Astrocyte (in vitro differentiated cells and primary cell): ENCODE measurements around the gene NEK9. TPM values are rescaled to one million over a fixed set of nuclear protein-coding genes. Genes with fewer than 3 reads are reported as not detected.

Source experiments
- DNase-seq: peaks from one replicate; pipeline ENCODE4 v3.0.0-alpha.2; 2010; ENCODE audit warnings: low read depth
- FAIRE-seq: peaks from 2 replicates; lab custom pipeline; 2011; peaks lifted over from hg19 to GRCh38; lab: Jason Lieb, UNC
- H2AFZ ChIP-seq: 2 replicates; pipeline ENCODE4 v1.6.0; 2012; ENCODE audit warnings: low read depth, low read length, inconsistent platforms
- H3K27ac ChIP-seq: 2 replicates; pipeline ENCODE4 v1.5.1; 2011; ENCODE audit warnings: low read depth, low read length, inconsistent platforms
- H3K27me3 ChIP-seq: 2 replicates; pipeline ENCODE4 v1.6.0; 2011; ENCODE audit warnings: low read length, inconsistent platforms; ENCODE audit not compliant: insufficient read depth
- H3K36me3 ChIP-seq: 2 replicates; pipeline ENCODE4 v1.5.1; 2011; ENCODE audit warnings: low read length, inconsistent platforms; ENCODE audit not compliant: insufficient read depth
- H3K4me1 ChIP-seq: 2 replicates; pipeline ENCODE4 v1.5.1; 2011; ENCODE audit warnings: low read length, inconsistent platforms; ENCODE audit not compliant: insufficient read depth
- H3K4me2 ChIP-seq: 2 replicates; pipeline ENCODE4 v1.6.0; 2012; ENCODE audit warnings: low read length, inconsistent platforms
- H3K4me3 ChIP-seq: 2 replicates; pipeline ENCODE4 v1.5.1; 2011; ENCODE audit warnings: low read depth, mild to moderate bottlenecking, low read length, inconsistent platforms; ENCODE audit not compliant: insufficient read depth
- H3K79me2 ChIP-seq: 2 replicates; pipeline ENCODE4 v1.6.0; 2012; ENCODE audit warnings: mild to moderate bottlenecking, low read length, inconsistent platforms; ENCODE audit not compliant: insufficient read depth
- H3K9ac ChIP-seq: 2 replicates; pipeline ENCODE4 v1.6.0; 2012; ENCODE audit warnings: mild to moderate bottlenecking, low read length, inconsistent platforms
- H3K9me3 ChIP-seq: 2 replicates; pipeline ENCODE4 v1.5.1; 2012; ENCODE audit warnings: low read depth, mild to moderate bottlenecking, low read length, inconsistent platforms; ENCODE audit not compliant: insufficient read depth
- H4K20me1 ChIP-seq: 2 replicates; pipeline ENCODE4 v1.6.0; 2012; ENCODE audit warnings: low read length, inconsistent platforms; ENCODE audit not compliant: insufficient read depth
- H3K27ac Mint-ChIP-seq: one replicate; pipeline ENCODE4 v1.8.0; 2021; ENCODE audit warnings: mild to moderate bottlenecking, mixed read lengths; ENCODE audit not compliant: unreplicated experiment
- H3K27me3 Mint-ChIP-seq: one replicate; pipeline ENCODE4 v1.8.0; 2021; ENCODE audit warnings: low read depth, mixed read lengths; ENCODE audit not compliant: unreplicated experiment
- H3K36me3 Mint-ChIP-seq: one replicate; pipeline ENCODE4 v1.8.0; 2021; ENCODE audit warnings: low read depth, mixed read lengths; ENCODE audit not compliant: unreplicated experiment
- H3K4me1 Mint-ChIP-seq: one replicate; pipeline ENCODE4 v1.8.0; 2021; ENCODE audit warnings: low read depth, mixed read lengths; ENCODE audit not compliant: unreplicated experiment
- H3K4me3 Mint-ChIP-seq: one replicate; pipeline ENCODE4 v1.8.0; 2021; ENCODE audit warnings: mild to moderate bottlenecking, moderate library complexity, mixed read lengths; ENCODE audit not compliant: unreplicated experiment
- H3K9me3 Mint-ChIP-seq: one replicate; pipeline ENCODE4 v1.8.0; 2021; ENCODE audit warnings: mild to moderate bottlenecking, mixed read lengths; ENCODE audit not compliant: unreplicated experiment
- EZH2 ChIP-seq: IDR thresholded peaks from 2 replicates; pipeline ENCODE4 v1.6.1; 2012; ENCODE audit warnings: mild to moderate bottlenecking, low read length, inconsistent platforms; ENCODE audit not compliant: insufficient read depth
- total RNA-seq: library from RNA; stranded (reverse); gene quantifications from 2 replicates; pipeline ENCODE4 v1.2.1, GENCODE V29; 2021
- TF ChIP-seq, protein P1 (sequence below): IDR thresholded peaks from 2 replicates; pipeline ENCODE4 v1.5.1; 2011; ENCODE audit warnings: low read depth, mild to moderate bottlenecking, inconsistent platforms, low read length, moderate library complexity; ENCODE audit not compliant: insufficient read depth

Gene NEK9
- total RNA-seq, 1 donor from 2014 or later = 45.2 TPM

DNA sequence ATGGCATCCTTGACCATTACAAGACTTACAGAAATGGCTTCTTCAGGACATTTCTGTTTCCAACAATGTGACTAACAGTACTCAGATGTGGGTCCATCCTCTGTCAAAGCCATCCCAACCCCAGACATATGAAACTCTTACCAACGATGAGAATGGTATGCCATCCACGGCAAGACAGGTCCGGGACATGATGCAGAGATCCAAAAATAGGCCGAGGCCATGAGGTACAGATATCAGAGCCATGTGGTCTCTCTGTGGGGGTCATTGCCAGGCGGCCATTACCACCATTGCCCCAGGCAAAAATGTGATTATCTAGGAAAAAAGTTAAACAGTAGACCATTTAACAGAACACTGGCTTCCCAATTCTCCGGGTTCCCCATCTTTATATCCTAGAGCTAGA lies 29.9 kb downstream of the NEK9 start:
- Histone ChIP-seq H3K27me3 (no peaks in the 10 kb centered on the region), H3K36me3 (peaks cover 30% of the 10 kb centered on the region), H3K4me2 (no peak overlapping the region), H3K4me3 (no peak overlapping the region), H3K9me3 (no peaks in the 10 kb centered on the region), H2AFZ (no peak overlapping the region), H3K27ac (no peak overlapping the region), H3K4me1 (no peaks in the 10 kb centered on the region), H3K9ac (no peak overlapping the region), H3K79me2 (no peaks in the 10 kb centered on the region), H4K20me1 (peaks cover 4% of the 10 kb centered on the region)
- no peak for TF ChIP-seq EZH2
- TF ChIP-seq, protein P1, sequence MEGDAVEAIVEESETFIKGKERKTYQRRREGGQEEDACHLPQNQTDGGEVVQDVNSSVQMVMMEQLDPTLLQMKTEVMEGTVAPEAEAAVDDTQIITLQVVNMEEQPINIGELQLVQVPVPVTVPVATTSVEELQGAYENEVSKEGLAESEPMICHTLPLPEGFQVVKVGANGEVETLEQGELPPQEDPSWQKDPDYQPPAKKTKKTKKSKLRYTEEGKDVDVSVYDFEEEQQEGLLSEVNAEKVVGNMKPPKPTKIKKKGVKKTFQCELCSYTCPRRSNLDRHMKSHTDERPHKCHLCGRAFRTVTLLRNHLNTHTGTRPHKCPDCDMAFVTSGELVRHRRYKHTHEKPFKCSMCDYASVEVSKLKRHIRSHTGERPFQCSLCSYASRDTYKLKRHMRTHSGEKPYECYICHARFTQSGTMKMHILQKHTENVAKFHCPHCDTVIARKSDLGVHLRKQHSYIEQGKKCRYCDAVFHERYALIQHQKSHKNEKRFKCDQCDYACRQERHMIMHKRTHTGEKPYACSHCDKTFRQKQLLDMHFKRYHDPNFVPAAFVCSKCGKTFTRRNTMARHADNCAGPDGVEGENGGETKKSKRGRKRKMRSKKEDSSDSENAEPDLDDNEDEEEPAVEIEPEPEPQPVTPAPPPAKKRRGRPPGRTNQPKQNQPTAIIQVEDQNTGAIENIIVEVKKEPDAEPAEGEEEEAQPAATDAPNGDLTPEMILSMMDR = no peak
- FAIRE-seq (no peak), DNase-seq (no peak)
- Mint-ChIP-seq H3K4me1 (peaks cover 2% of the 10 kb centered on the region), H3K27me3 (no peaks in the 10 kb centered on the region), H3K27ac (no peak overlapping the region), H3K36me3 (peaks cover 20% of the 10 kb centered on the region), H3K9me3 (peaks cover 1% of the 10 kb centered on the region), H3K4me3 (no peak overlapping the region)

GRCh38 chr14:75095690-75096089 lies 31.2 kb downstream of the NEK9 start:
- DNase-seq (no peak), FAIRE-seq (no peak)
- H3K4me1 Mint-ChIP-seq = peaks cover 2% of the 10 kb centered on the region
- peaks cover 1% of the 10 kb centered on the region for H3K9me3 Mint-ChIP-seq
- peaks cover 19% of the 10 kb centered on the region for H3K36me3 Mint-ChIP-seq
- Histone ChIP-seq H3K9ac (no peak overlapping the region), H3K4me1 (no peaks in the 10 kb centered on the region), H3K79me2 (no peaks in the 10 kb centered on the region), H3K4me3 (no peak overlapping the region), H3K27ac (no peak overlapping the region), H2AFZ (no peak overlapping the region), H3K4me2 (no peak overlapping the region), H3K36me3 (peaks cover 24% of the 10 kb centered on the region), H3K27me3 (no peaks in the 10 kb centered on the region), H4K20me1 (peaks cover 4% of the 10 kb centered on the region), H3K9me3 (no peaks in the 10 kb centered on the region)
- no peak overlapping the region for H3K27ac Mint-ChIP-seq
- no peak for TF ChIP-seq EZH2
- TF ChIP-seq, protein P1 = no peak
- no peaks in the 10 kb centered on the region for H3K27me3 Mint-ChIP-seq
- no peak overlapping the region for H3K4me3 Mint-ChIP-seq

DNA sequence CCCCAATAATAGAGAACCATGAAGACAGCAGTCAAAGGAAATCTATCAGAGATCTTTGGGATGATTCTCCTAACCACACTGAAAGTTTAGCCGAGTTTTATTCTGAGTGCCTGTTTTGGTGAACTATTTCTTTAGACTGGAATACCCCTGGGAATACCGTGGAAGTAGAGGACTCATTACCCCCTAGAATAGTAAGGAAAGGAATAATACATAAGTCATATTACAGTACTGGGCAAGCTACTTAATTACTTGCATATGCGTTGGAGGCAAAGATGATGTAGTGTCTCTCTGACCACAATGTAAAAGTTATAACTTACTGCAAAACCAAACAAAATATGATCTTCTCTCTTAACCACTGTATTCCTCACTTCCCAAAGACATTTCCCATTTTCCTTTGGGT lies 32.0 kb downstream of the NEK9 start:
- no peak overlapping the region for H3K4me3 ChIP-seq
- TF ChIP-seq, protein P1 = no peak
- no peak for TF ChIP-seq EZH2
- no peak overlapping the region for H2AFZ ChIP-seq
- no peak overlapping the region for H3K4me2 ChIP-seq
- H3K9me3 ChIP-seq = no peaks in the 10 kb centered on the region
- H3K9me3 Mint-ChIP-seq = peaks cover 1% of the 10 kb centered on the region
- no peaks in the 10 kb centered on the region for H3K27me3 ChIP-seq
- no peaks in the 10 kb centered on the region for H3K79me2 ChIP-seq
- no peak overlapping the region for H3K27ac Mint-ChIP-seq
- peaks cover 20% of the 10 kb centered on the region for H3K36me3 ChIP-seq
- no peaks in the 10 kb centered on the region for H3K4me1 ChIP-seq
- no peaks in the 10 kb centered on the region for H3K27me3 Mint-ChIP-seq
- H3K9ac ChIP-seq = no peak overlapping the region
- H3K4me1 Mint-ChIP-seq = peaks cover 2% of the 10 kb centered on the region
- H4K20me1 ChIP-seq = peaks cover 4% of the 10 kb centered on the region
- H3K27ac ChIP-seq = no peak overlapping the region
- H3K4me3 Mint-ChIP-seq = no peak overlapping the region
- FAIRE-seq (no peak), DNase-seq (no peak)
- H3K36me3 Mint-ChIP-seq = peaks cover 19% of the 10 kb centered on the region
